ENCODE data around the gene C3orf38. TPM values are rescaled to one million over a fixed set of nuclear protein-coding genes. Genes with fewer than 3 reads are reported as not detected.

C3orf38 gene
- total RNA-seq = 10 to 100 TPM in 8 of 9 donors, 1 to 10 TPM in 1; 7.7 to 32.2 (median 20.1) TPM
- 10 to 100 TPM in 1 of 3 donors, 1 to 10 TPM in 2; 4.3 to 26.1 (median 6.3) TPM for polyA plus RNA-seq
- long read RNA-seq, donor 1, partial matches to known transcripts = 0 of 4 reads
- long read RNA-seq, donor 1, other reads (novel, unspliced or antisense) = 0 of 4 reads
- long read RNA-seq, donor 2, partial matches to known transcripts = 0 of 3 reads
- long read RNA-seq, donor 2, other reads (novel, unspliced or antisense) = 0 of 3 reads
- long read RNA-seq, donor 3, transcript C3orf38-201 (3 exons, 2,633 nt) = major isoform, 5 of 5 reads
- long read RNA-seq, donor 3, partial matches to known transcripts = 0 of 5 reads
- long read RNA-seq, donor 3, other reads (novel, unspliced or antisense) = 0 of 5 reads
- long read RNA-seq, donor 4, transcript C3orf38-201 (3 exons, 2,633 nt) = major isoform, 9 of 17 reads
- long read RNA-seq, donor 4, partial matches to known transcripts = 3 of 17 reads
- long read RNA-seq, donor 4, other reads (novel, unspliced or antisense) = 5 of 17 reads
- long read RNA-seq, donor 5, transcript C3orf38-201 (3 exons, 2,633 nt) = major isoform, 19 of 27 reads
- long read RNA-seq, donor 5, partial matches to known transcripts = 0 of 27 reads
- long read RNA-seq, donor 5, other reads (novel, unspliced or antisense) = 8 of 27 reads
- long read RNA-seq, donor 6, transcript C3orf38-201 (3 exons, 2,633 nt) = major isoform, 6 of 15 reads
- long read RNA-seq, donor 6, partial matches to known transcripts = 3 of 15 reads
- long read RNA-seq, donor 6, other reads (novel, unspliced or antisense) = 6 of 15 reads
- long read RNA-seq, donor 7, partial matches to known transcripts = 0 of 2 reads
- long read RNA-seq, donor 7, other reads (novel, unspliced or antisense) = 0 of 2 reads
- long read RNA-seq, donor 8, transcript C3orf38-201 (3 exons, 2,633 nt) = major isoform, 8 of 8 reads
- long read RNA-seq, donor 8, partial matches to known transcripts = 0 of 8 reads
- long read RNA-seq, donor 8, other reads (novel, unspliced or antisense) = 0 of 8 reads
- long read RNA-seq, donor 9, transcript C3orf38-201 (3 exons, 2,633 nt) = major isoform, 5 of 5 reads
- long read RNA-seq, donor 9, partial matches to known transcripts = 0 of 5 reads
- long read RNA-seq, donor 9, other reads (novel, unspliced or antisense) = 0 of 5 reads
- long read RNA-seq, donor 10, partial matches to known transcripts = 0 of 1 reads
- long read RNA-seq, donor 10, other reads (novel, unspliced or antisense) = 0 of 1 reads

GRCh38 chr3:88149509-88150362 is at the start of gene C3orf38:
TSS of gene C3orf38 (plus strand) at chr3:88149959. CDS start at chr3:88150053, 94 bp downstream.
- intact Hi-C loops (cut with DNase I) = no loop called here

GRCh38 chr3:88101142-88101541 is 48.6 kb upstream of the C3orf38 start:
- no peaks in the 10 kb centered on the region for H3K9me3 ChIP-seq (replicated peaks in 1 of 3)
- H3K36me3 ChIP-seq (replicated peaks in 1 of 2) = no peaks in the 10 kb centered on the region
- intact Hi-C loops (cut with DNase I) = no loop called here
- no peak overlapping the region for H3K27ac ChIP-seq
- H3K4me3 ChIP-seq = no peak overlapping the region
- 98 to 100% (median 99%) methylated on average over 1 of the region's 1 CpG for WGBS, 4 donors
- H3K27me3 ChIP-seq = no peaks in the 10 kb centered on the region
- peaks cover 0 to 9% of the 10 kb centered on the region in 2 donors for H3K4me1 ChIP-seq (replicated peaks in 1 of 2)
- TF ChIP-seq, protein P1, sequence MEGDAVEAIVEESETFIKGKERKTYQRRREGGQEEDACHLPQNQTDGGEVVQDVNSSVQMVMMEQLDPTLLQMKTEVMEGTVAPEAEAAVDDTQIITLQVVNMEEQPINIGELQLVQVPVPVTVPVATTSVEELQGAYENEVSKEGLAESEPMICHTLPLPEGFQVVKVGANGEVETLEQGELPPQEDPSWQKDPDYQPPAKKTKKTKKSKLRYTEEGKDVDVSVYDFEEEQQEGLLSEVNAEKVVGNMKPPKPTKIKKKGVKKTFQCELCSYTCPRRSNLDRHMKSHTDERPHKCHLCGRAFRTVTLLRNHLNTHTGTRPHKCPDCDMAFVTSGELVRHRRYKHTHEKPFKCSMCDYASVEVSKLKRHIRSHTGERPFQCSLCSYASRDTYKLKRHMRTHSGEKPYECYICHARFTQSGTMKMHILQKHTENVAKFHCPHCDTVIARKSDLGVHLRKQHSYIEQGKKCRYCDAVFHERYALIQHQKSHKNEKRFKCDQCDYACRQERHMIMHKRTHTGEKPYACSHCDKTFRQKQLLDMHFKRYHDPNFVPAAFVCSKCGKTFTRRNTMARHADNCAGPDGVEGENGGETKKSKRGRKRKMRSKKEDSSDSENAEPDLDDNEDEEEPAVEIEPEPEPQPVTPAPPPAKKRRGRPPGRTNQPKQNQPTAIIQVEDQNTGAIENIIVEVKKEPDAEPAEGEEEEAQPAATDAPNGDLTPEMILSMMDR (IDR thresholded peaks at IDR 0.05) = no peak
- DNase-seq = no peak

More at GRCh38 chr3:88149509-88150362, at the start of gene C3orf38:
- Histone ChIP-seq H3K4me1 (replicated peaks in 1 of 2) (peaks cover 15 to 34% of the 10 kb centered on the region in 2 donors), H3K27me3 (no peaks in the 10 kb centered on the region), H3K4me3 (peak within 1 kb of the TSS; percentile 18 to 98 (median 70)), H3K9me3 (replicated peaks in 1 of 3) (no peaks in the 10 kb centered on the region), H3K36me3 (replicated peaks in 1 of 2) (peaks cover 0 to 17% of the 10 kb centered on the region in 2 donors), H3K27ac (peak within 1 kb of the TSS; percentile 81 to 97 (median 96))
- WGBS, 4 donors = 0 to 1% (median 1%) methylated on average over 32 to 57 of the region's 57 CpGs
- TF ChIP-seq, protein P1 (IDR thresholded peaks at IDR 0.05) = peak in 2 of 6 experiments; percentile 11 to 31
- peak; percentile 16 to 49 for TF ChIP-seq POLR2A (IDR thresholded peaks at IDR 0.05)
- peak; percentile 83 to 95 (median 92) for DNase-seq

DNA sequence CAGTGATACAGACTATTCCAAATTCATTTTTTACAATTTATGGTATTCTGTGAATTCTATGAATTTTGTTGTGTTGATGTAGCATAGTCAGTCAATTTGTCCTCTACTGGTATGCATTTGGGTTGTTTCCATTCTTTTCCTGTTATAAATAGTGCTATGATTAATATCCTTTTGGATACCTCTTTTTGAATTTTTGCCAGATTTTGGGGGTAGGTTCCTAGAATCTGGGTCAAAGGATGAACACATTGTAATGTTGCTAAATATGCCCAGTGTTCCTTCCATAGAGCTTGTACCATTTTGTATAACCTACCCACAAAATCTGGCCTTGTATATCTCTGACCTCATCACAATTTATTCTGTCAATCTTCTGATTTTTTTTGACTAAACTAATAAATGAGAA is 44.4 kb upstream of the C3orf38 start:
- TF ChIP-seq, protein P1 (IDR thresholded peaks at IDR 0.05) = no peak
- TF ChIP-seq POLR2A (IDR thresholded peaks at IDR 0.05) = no peak
- Histone ChIP-seq H3K9me3 (replicated peaks in 1 of 3) (no peaks in the 10 kb centered on the region), H3K4me1 (replicated peaks in 1 of 2) (peaks cover 0 to 9% of the 10 kb centered on the region in 2 donors), H3K4me3 (no peak overlapping the region), H3K27ac (no peak overlapping the region), H3K27me3 (no peaks in the 10 kb centered on the region), H3K36me3 (replicated peaks in 1 of 2) (no peaks in the 10 kb centered on the region)
- no peak for DNase-seq
- intact Hi-C loops (cut with DNase I) = no loop called here
